ENCODE data around the gene BAIAP2L2.
"Not testable (repeated sequence)": the region's sequence is repeated elsewhere in the genome, so short reads cannot be mapped to it uniquely, and the experiment has no call there.

BAIAP2L2 gene

GRCh38 chr22:38118747-38119146 lies 8.3 kb upstream of the BAIAP2L2 start:
- not testable (repeated sequence) for H3K36me3 ChIP-seq (ENCODE audit: control insufficient read depth, insufficient read depth, low read length); H3K4me3 ChIP-seq (ENCODE audit: low read length); H3K27me3 ChIP-seq (ENCODE audit: control insufficient read depth, insufficient read depth, low read length); H3K27ac ChIP-seq (ENCODE audit: low read length); H3K9me3 ChIP-seq (ENCODE audit: control insufficient read depth, insufficient read depth, low read length); DNase-seq (ENCODE audit: low read depth, low spot score); H3K4me1 ChIP-seq (ENCODE audit: control insufficient read depth, insufficient read depth, low read length)
- no CpG with 5 or more reads among the region's 2 CpGs for WGBS (ENCODE audit: insufficient coverage, insufficient read length)

- Histone ChIP-seq H3K4me1 (ENCODE audit: control insufficient read depth, insufficient read depth, low read length) (peaks cover 1% of the 10 kb centered on the region; the same call in 1 of the 2 replicates), H3K4me3 (ENCODE audit: low read length) (no peak overlapping the region), H3K27me3 (ENCODE audit: control insufficient read depth, insufficient read depth, low read length) (no peaks in the 10 kb centered on the region), H3K36me3 (ENCODE audit: control insufficient read depth, insufficient read depth, low read length) (peaks cover 3% of the 10 kb centered on the region; the same call in 1 of the 2 replicates), H3K9me3 (ENCODE audit: control insufficient read depth, insufficient read depth, low read length) (no peaks in the 10 kb centered on the region), H3K27ac (ENCODE audit: low read length) (no peak overlapping the region)
- WGBS (ENCODE audit: insufficient coverage, insufficient read length), result no CpG with 5 or more reads among the region's 3 CpGs
- no peak for DNase-seq (ENCODE audit: low read depth, low spot score)
These were observed 7.7 kb upstream of the BAIAP2L2 start for GRCh38 chr22:38118182-38118581.

GRCh38 chr22:38117556-38117955 lies 7.1 kb upstream of the BAIAP2L2 start:
- H3K36me3 ChIP-seq (ENCODE audit: control insufficient read depth, insufficient read depth, low read length); H3K9me3 ChIP-seq (ENCODE audit: control insufficient read depth, insufficient read depth, low read length); H3K4me3 ChIP-seq (ENCODE audit: low read length); DNase-seq (ENCODE audit: low read depth, low spot score); H3K27me3 ChIP-seq (ENCODE audit: control insufficient read depth, insufficient read depth, low read length); H3K4me1 ChIP-seq (ENCODE audit: control insufficient read depth, insufficient read depth, low read length); H3K27ac ChIP-seq (ENCODE audit: low read length): not testable (repeated sequence)
- WGBS (ENCODE audit: insufficient coverage, insufficient read length), result no CpG with 5 or more reads among the region's 10 CpGs

- Histone ChIP-seq H3K27me3 (ENCODE audit: control insufficient read depth, insufficient read depth, low read length) (no peaks in the 10 kb centered on the region), H3K27ac (ENCODE audit: low read length) (no peak overlapping the region), H3K9me3 (ENCODE audit: control insufficient read depth, insufficient read depth, low read length) (no peaks in the 10 kb centered on the region), H3K4me3 (ENCODE audit: low read length) (no peak overlapping the region), H3K36me3 (ENCODE audit: control insufficient read depth, insufficient read depth, low read length) (peaks cover 3% of the 10 kb centered on the region), H3K4me1 (ENCODE audit: control insufficient read depth, insufficient read depth, low read length) (peaks cover 1% of the 10 kb centered on the region; the same call in 1 of the 2 replicates)
- no peak for DNase-seq (ENCODE audit: low read depth, low spot score)
- WGBS (ENCODE audit: insufficient coverage, insufficient read length), result no CpG with 5 or more reads among the region's 31 CpGs
These were observed 5.1 kb upstream of the BAIAP2L2 start for GRCh38 chr22:38115423-38116205.

- Histone ChIP-seq H3K4me3 (ENCODE audit: low read length) (no peak overlapping the region), H3K27ac (ENCODE audit: low read length) (no peak overlapping the region), H3K9me3 (ENCODE audit: control insufficient read depth, insufficient read depth, low read length) (no peaks in the 10 kb centered on the region), H3K27me3 (ENCODE audit: control insufficient read depth, insufficient read depth, low read length) (no peaks in the 10 kb centered on the region), H3K4me1 (ENCODE audit: control insufficient read depth, insufficient read depth, low read length) (peaks cover 5% of the 10 kb centered on the region; the same call in 1 of the 2 replicates), H3K36me3 (ENCODE audit: control insufficient read depth, insufficient read depth, low read length) (peaks cover 3% of the 10 kb centered on the region)
- no CpG with 5 or more reads among the region's 32 CpGs for WGBS (ENCODE audit: insufficient coverage, insufficient read length)
- no peak for DNase-seq (ENCODE audit: low read depth, low spot score)
These were observed 4.3 kb upstream of the BAIAP2L2 start for GRCh38 chr22:38114484-38115398.

- Histone ChIP-seq H3K4me1 (ENCODE audit: control insufficient read depth, insufficient read depth, low read length) (peaks cover 5% of the 10 kb centered on the region; the same call in 1 of the 2 replicates), H3K27ac (ENCODE audit: low read length) (no peak overlapping the region), H3K27me3 (ENCODE audit: control insufficient read depth, insufficient read depth, low read length) (no peaks in the 10 kb centered on the region), H3K36me3 (ENCODE audit: control insufficient read depth, insufficient read depth, low read length) (peaks cover 3% of the 10 kb centered on the region), H3K4me3 (ENCODE audit: low read length) (no peak overlapping the region), H3K9me3 (ENCODE audit: control insufficient read depth, insufficient read depth, low read length) (no peaks in the 10 kb centered on the region)
- no CpG with 5 or more reads among the region's 22 CpGs for WGBS (ENCODE audit: insufficient coverage, insufficient read length)
- no peak for DNase-seq (ENCODE audit: low read depth, low spot score)
These were observed 1.9 kb upstream of the BAIAP2L2 start for GRCh38 chr22:38112381-38112780.

- Histone ChIP-seq H3K36me3 (ENCODE audit: control insufficient read depth, insufficient read depth, low read length) (peaks cover 3% of the 10 kb centered on the region), H3K27me3 (ENCODE audit: control insufficient read depth, insufficient read depth, low read length) (no peaks in the 10 kb centered on the region), H3K4me1 (ENCODE audit: control insufficient read depth, insufficient read depth, low read length) (peaks cover 5% of the 10 kb centered on the region; the same call in 1 of the 2 replicates), H3K27ac (ENCODE audit: low read length) (no peak overlapping the region), H3K9me3 (ENCODE audit: control insufficient read depth, insufficient read depth, low read length) (no peaks in the 10 kb centered on the region), H3K4me3 (ENCODE audit: low read length) (no peak overlapping the region)
- WGBS (ENCODE audit: insufficient coverage, insufficient read length), result no CpG with 5 or more reads among the region's 11 CpGs
- no peak for DNase-seq (ENCODE audit: low read depth, low spot score)
These were observed 1.5 kb upstream of the BAIAP2L2 start for GRCh38 chr22:38111925-38112355.

GRCh38 chr22:38110863-38111852 lies 674 bp upstream of the BAIAP2L2 start:
- H3K9me3 ChIP-seq (ENCODE audit: control insufficient read depth, insufficient read depth, low read length), result no peaks in the 10 kb centered on the region
- no peak overlapping the region for H3K4me3 ChIP-seq (ENCODE audit: low read length)
- DNase-seq (ENCODE audit: low read depth, low spot score), result no peak
- no peak overlapping the region for H3K27ac ChIP-seq (ENCODE audit: low read length)
- H3K36me3 ChIP-seq (ENCODE audit: control insufficient read depth, insufficient read depth, low read length), result peaks cover 3% of the 10 kb centered on the region
- no CpG with 5 or more reads among the region's 30 CpGs for WGBS (ENCODE audit: insufficient coverage, insufficient read length)
- H3K4me1 ChIP-seq (ENCODE audit: control insufficient read depth, insufficient read depth, low read length), result peaks cover 5% of the 10 kb centered on the region; the same call in 1 of the 2 replicates
- H3K27me3 ChIP-seq (ENCODE audit: control insufficient read depth, insufficient read depth, low read length), result no peaks in the 10 kb centered on the region

- no peak overlapping the region for H3K27ac ChIP-seq (ENCODE audit: low read length)
- no CpG with 5 or more reads among the region's 22 CpGs for WGBS (ENCODE audit: insufficient coverage, insufficient read length)
- H3K9me3 ChIP-seq (ENCODE audit: control insufficient read depth, insufficient read depth, low read length), result no peaks in the 10 kb centered on the region
- no peak for DNase-seq (ENCODE audit: low read depth, low spot score)
- peaks cover 3% of the 10 kb centered on the region; the same call in 1 of the 2 replicates for H3K4me1 ChIP-seq (ENCODE audit: control insufficient read depth, insufficient read depth, low read length)
- no peaks in the 10 kb centered on the region; the same call in 1 of the 2 replicates for H3K36me3 ChIP-seq (ENCODE audit: control insufficient read depth, insufficient read depth, low read length)
- H3K4me3 ChIP-seq (ENCODE audit: low read length), result no peak overlapping the region
- no peaks in the 10 kb centered on the region for H3K27me3 ChIP-seq (ENCODE audit: control insufficient read depth, insufficient read depth, low read length)
These were observed 998 bp downstream of the BAIAP2L2 start for GRCh38 chr22:38109371-38110001.

Measured in iPS DF 6.9 (cell line).